H1 (cell line): Measurements from ENCODE around the gene UFSP1.

Source experiments
- CTCF ChIP-seq, 3 experiments: IDR thresholded peaks; 1 replicate in 2 of 3; 2 replicates in 1 of 3; pipeline versions ENCODE4 v1.5.1 to v1.6.1; 2011; ENCODE audit warnings: low read length in 3 of 3, mild to moderate bottlenecking in 3 of 3, inconsistent platforms in 2 of 3, low read depth in 1 of 3, moderate library complexity in 1 of 3; ENCODE audit not compliant: insufficient read depth in 1 of 3; ENCODE audit errors: control extremely low read depth in 1 of 3
- POLR2A ChIP-seq, 2 experiments: IDR thresholded peaks; 1 replicate in 1 of 2; 2 replicates in 1 of 2; pipeline ENCODE4 v1.6.1; 2011; ENCODE audit warnings: low read depth in 2 of 2, low read length in 2 of 2, mild to moderate bottlenecking in 2 of 2; ENCODE audit errors: control extremely low read depth in 1 of 2
- SRF ChIP-seq: IDR thresholded peaks from 2 replicates; pipeline ENCODE4 v1.6.1; 2011; ENCODE audit warnings: mild to moderate bottlenecking, low read depth, low read length, moderate library complexity

GRCh38 chr7:100914879-100915447, 25.4 kb upstream of the UFSP1 start:
- no peak for TF ChIP-seq CTCF (IDR thresholded peaks at IDR 0.05; ENCODE audit: control extremely low read depth in 1 of 3, insufficient read depth in 1 of 3, low read depth in 1 of 3, low read length in 3 of 3)
- no peak for TF ChIP-seq SRF
- TF ChIP-seq POLR2A (IDR thresholded peaks at IDR 0.05; ENCODE audit: control extremely low read depth in 1 of 2, low read depth in 2 of 2, low read length in 2 of 2) = no peak
